Measurements from ENCODE around the gene NR3C1.

Gene NR3C1

DNA sequence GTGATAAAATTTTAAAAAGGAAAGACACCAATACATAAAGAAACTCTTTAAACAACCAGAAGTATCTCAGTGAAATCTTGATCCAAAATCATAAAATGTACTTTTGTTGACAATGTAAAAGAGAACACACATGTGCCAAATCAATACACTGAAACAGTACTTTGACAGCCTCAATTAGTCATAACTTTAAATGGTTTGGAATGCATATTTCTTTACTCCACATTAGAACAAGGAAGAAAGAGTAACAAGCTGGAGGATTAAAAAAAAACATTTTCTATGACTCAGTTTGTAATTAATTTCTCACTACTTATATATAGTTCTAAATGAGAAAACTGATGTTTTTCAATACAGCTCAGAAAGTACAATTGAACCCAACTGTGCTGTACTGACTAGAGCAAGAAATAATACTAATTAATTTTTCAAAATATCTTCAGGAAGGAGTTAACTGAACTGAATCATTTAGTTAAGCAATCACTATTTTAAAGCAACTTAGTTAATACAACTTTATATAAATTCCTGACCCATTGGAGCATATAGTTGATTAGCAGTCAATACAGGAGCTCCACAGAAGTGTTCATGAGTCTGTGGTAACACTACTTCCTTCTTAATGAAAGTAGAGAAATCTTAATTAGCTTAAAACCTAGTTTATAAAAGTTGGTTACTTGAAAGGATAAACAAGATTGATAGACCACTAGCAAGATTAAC lies 101.0 kb downstream of the NR3C1 start:
- no peak for DNase-seq

DNA sequence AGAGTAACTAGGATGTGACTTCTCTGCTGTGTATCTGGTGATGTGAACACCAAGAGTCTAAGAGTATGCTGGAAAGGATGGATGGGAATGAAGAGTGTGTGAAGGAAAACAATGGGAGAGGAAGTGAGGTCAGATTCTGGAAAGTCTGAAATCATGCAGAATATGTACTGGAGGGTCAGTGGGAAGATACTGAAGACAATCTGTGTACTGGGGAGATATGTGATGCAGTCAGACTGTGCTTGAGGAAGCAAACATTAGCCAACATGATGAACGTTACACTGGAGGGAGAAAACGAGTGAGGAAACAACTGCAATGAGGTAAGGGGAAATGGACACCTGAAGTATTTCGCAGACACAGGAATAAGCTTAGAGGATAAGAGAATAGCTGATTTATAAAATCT lies 105.7 kb downstream of the NR3C1 start:
- DNase-seq: no peak

DNA sequence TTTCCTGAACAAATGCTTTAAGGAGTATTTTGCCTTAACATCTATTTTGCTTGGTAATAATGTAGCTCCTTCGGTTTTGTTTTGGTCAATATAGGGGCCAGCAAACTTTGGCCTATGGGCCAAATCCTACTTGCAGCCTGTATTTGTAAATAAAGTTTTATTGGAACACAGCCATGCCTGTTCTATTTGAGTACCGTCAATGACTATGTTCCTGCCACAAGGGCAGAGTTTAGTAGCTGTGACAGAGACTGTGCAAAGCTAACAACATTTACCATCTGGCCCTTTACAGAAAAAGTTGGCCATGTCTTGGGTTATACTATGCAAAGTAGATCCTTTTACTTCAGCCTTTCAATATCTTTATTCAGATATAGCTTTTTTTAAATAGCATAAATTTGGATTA lies 113.4 kb downstream of the NR3C1 start:
- no peak for DNase-seq

DNA sequence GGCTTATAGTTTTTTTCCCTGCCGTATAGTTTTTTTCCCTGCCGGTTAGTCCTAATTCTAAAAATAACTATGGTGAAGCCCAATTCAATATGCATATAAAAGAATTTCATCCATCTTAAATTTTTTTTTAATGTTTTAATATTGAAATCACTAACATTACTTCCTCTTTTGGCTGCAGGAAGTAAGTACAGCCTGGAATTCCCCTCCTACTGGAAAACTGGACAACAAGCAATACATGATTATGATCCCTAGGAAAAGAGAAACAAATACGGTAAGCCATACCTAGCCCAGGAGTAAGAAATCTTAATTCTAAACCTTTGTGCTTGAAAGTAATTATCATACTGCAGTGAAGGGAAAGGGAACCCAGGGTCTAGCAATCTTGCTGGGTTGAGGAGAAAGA lies 119.0 kb downstream of the NR3C1 start:
- no peak for DNase-seq

DNA sequence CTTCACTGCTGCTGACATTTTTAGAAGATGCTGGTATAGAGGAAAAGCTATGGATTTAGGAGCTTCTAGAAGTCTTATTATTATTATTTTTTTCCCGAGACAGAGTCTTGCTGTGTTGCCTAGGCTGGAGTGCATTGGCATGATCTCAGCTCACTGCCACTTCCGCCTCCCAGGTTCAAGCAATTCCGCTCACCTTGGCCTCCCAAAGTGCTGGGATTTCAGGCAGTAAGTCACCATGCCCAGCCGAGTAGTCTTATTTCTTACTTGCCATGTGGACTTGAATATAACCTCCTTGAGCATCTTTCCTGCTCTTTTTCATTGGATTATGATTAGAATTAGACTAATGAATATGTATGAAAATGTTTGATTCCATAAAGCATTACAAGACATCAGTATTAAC lies 119.5 kb downstream of the NR3C1 start:
- no peak for DNase-seq

DNA sequence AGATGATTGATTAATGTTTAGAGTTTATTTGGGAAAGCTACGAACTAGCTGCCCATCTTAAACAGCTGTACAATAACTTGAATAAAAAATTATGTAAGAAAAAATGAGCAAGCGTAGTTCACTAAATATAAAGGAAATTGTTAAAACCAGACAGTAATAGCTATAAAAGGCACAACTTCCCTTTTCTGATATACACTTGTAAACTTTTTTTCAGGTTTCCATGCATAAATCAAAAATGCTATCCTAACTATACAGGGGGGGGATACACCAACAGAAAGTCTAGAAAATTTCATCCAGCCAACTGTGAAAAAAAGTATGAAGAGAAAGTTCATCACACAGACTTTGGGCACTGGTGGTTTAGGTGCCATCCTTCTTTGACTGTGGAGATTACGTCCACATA lies 122.3 kb downstream of the NR3C1 start:
- no peak for DNase-seq

DNA sequence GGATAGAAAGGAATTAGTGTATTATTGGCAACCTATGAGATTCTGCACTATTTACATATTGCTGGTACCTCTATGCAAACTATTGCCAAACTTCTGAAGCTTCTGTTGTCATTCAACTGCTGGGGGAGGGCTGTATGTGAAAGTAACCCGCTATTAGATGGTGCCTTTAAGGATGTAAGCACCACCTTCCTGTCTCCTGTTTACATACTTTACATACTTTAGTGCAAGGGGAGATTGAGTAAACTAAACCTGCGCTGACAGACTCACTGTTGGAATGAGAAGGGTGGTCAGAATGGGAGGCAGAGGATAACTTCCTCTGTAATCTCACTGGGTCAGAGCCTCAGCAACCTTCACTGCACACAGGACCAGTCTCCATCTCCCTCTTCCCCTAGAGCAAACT lies 123.8 kb downstream of the NR3C1 start:
- DNase-seq: no peak

DNA sequence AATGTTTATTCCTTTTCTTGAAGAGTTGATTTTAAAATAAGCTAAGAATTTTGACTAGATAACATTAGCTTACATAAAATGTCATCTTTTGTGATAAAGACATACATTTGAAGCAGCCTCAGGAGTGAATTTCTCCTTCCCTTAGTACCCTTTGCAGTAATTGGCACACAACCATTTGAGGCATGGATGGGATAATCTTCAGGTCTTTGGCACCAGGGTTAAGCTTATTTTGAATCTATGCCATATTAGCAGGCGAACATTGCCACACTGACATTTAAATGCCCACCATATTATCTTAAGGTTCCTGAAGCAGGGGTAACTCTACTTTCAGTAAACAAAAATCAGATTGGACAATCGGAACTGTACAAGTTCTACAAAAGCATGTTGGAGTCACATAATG lies 126.0 kb downstream of the NR3C1 start:
- DNase-seq: no peak

DNA sequence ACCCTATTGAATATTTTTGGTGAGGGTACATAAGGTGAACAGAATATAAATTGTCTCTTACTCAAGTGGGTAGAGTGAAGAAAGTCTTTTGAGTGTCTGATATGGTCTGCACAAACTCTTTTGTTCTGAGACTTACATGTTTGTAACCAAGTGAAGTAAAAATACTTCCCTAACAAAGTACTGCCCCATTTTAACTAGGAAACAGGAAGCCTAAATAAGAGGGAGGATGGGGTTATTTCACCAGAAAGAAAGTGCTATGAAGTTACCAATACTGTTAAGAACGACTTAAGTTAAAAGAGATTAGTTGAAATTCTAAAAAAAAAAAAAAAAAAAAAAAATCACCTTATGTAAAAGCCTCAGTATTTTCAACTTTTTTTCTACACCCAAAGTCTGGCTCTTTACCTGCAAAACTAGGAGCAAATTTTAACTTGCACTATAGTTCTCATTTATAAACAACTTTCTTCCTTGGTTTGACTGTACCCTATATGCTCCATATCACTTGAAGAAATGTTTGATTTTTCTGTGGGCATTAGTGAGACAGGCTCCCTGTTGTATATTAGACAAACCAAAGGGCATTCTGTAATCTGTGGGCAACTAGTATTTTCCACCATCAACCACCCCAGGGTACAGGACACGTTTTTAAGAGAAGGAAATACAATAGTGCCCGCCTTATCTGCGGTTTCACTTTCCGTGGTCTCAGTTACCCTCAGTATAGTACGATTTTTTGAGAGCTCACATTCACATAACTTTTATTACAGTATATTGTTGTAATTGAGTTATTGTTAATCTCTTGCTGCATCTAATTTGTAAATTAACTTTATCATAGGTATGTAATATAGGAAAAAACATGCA lies 127.7 kb downstream of the NR3C1 start:
- DNase-seq: no peak

DNA sequence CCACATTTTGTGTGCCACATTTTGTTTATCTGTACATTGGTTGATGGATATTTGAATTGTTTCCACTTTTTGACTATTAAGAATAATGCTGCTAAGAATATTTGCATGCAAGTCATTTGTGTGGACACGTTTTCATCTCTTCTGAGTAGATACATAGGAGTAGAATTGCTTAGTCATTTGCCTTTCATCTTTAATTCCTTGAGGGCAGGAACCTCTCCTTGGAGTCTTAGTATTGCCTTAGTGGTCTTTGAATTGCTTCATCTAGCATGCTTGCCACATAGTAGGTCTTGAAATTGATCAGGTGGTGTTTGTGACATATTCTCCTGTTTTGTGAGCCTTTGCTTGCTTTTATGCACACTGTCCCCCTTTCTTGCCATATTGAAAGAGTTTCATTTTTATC lies 128.5 kb downstream of the NR3C1 start:
- no peak for DNase-seq

DNA sequence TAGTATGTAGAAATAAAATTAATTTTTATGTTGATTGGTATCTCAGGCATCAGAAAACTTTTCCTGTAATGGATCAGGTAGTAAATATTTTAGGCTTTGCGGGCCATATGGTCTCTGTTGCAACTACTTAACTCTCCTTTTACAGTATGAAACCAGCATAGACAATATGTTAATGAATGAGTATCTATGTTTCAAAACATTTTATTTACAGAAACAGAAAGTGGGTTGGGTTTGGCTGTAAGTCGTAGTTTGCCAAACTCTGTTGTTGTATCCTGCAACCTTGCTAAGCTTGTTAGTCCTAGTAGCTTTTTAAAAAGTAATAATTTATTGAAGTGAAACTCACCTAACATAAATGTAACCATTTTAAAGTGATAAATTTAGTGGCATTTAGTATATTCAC lies 132.1 kb downstream of the NR3C1 start:
- no peak for DNase-seq

DNA sequence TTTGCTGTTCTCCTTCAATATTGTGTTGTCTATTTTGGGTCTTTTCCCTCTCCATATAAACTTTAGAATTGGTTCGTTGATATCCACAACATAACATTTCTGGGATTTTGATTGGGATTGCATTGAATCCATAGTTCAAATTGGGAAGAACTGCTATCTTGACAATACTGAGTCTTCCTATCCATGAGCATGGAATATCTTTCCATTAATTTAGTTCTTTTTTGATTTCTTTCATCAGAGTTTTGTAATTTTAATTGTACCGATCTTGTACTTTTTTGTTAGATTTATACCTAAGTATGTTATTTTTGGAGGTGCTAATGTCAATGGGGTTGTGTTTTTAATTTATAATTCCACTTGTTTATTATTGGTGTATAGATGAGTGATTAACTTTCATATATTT lies 135.1 kb downstream of the NR3C1 start:
- no peak for DNase-seq

DNA sequence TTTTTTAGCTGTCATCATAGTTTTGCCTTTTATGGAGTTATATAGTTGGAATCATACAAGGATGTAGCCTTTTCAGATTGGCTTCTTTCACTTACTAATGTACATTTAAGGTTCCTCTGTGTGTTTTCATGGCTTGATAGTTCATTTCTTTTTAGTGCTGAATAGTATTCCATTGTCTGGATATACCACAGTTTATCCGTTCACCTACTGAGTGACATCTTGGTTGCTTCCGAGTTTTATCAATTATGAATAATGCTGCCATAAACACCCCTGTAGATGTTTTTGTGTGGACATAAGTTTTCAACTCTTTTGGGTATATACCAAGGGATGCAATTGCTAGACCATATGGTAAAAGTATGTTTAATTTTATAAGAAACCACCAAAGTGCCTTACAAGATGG lies 136.3 kb downstream of the NR3C1 start:
- no peak for DNase-seq

DNA sequence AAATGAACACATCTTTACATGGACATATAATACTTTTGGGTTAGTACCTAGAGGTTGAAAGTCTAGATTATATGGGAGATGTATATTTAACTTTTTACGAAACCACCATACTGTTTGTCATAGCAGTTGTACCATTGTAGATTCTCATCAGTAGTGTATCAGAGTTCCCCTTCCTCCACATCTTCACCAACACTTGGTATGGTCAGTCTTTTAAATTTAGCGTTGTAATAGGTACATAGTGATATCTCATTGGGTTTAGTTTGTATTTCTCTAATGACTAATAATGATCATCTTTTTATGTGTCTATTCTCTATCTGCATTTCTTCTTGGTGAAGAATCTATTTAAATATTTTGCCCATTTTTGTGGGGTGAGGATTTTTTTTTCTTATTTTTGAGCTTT lies 137.5 kb downstream of the NR3C1 start:
- DNase-seq: no peak

DNA sequence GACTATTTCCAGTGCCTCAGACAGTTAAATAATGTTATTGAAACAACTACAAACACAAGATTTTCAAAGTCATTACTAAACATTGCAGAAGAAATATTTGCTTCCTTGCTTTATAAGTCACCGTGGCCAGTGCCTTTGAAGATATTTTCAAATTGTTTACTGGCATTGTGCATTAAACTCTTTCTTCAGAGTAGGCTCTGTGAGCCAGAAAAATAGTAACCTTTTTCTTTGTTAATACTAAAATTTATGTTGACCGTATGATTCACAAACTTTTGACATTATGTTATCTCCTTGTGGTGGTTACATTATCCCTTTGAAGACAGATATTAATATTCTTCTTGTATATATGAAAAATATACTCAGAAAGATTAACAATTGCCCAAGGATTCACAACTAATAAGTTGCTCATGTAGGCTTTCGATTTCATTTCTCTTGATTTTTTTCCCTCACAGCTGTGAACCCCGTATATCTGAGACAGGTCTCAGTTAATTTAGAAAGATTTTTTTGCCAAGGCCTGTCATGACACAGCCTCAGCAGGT lies 140.1 kb downstream of the NR3C1 start:
- no peak for DNase-seq

DNA sequence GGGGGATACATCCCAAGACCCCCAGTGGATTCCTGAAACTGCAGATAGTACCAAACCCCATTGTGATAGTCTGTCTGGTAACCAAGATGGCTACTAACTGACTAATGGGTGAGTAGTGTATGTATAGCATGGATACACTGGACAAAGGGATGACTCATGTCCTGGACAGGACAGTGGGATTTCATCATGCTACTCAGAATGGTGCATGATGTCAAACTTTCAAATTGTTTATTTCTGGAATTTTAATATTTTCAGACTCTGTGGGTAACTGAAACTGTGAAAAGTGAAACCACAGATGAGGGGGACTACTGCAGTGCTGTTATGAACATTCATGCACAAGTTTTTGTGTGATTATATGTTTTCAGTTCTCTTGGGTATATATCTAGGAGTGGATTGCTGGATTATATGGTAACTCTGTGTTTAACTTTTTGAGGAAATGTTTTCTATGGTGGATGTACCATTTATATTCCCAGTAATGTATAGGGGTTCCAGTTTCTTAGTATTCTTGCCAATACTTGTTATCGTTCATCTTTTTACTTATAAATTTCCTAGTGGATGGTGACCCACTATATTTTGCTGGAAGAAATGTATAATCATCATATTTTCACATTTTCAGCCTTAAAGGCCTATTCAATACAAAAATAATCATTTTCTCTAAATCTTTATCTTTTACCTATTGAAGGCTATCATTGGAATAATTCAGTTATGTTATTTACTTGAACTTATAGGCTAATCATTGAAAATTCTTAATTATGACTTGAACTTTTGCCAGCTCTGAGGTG lies 140.9 kb downstream of the NR3C1 start:
- DNase-seq: no peak

DNA sequence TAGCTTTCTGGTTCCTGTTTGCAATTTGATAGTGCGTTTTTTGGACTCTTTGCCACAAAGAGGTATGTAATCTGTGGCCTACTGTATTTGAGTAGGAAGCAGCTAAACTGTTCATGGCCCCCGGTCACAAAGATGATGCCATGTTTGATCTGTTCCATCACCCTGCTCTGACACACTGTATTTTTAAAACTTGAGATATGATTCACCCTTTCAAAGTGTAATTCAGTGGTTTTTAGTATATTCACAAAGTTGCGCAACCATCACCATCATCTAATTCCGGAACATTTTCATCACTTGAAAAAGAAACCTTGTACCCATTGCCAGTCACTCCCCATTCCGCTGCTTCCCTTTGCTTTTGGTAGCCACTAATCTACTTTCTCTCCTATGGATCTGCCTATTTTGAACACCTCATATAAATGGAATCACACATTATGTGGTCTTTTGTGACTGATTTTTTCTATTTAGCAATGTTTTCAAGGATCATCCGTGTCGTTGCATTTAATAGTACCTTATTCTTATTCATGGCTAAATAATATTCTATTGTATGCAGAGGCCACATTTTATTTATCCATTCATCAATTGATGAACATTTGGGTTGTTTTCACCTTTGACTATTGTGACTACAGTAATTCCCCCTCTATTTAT lies 141.6 kb downstream of the NR3C1 start:
- no peak for DNase-seq

DNA sequence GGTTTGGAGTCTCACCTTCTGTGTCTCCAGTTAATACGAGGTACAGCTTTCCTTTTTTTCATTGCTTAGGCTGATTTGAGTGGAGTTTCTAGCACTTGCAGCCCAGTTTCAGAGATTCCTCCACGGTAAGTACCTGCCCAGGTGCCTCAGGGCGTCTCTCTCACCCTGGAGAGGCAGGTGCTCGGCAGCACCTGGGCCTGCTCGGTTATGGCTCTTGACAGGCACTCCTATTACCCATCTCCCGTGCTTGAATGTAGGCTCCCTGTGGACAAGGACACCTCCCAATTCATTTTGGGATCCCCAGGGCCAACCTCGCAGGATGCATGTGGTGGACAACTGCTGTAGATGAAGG lies 144.3 kb downstream of the NR3C1 start:
- no peak for DNase-seq

DNA sequence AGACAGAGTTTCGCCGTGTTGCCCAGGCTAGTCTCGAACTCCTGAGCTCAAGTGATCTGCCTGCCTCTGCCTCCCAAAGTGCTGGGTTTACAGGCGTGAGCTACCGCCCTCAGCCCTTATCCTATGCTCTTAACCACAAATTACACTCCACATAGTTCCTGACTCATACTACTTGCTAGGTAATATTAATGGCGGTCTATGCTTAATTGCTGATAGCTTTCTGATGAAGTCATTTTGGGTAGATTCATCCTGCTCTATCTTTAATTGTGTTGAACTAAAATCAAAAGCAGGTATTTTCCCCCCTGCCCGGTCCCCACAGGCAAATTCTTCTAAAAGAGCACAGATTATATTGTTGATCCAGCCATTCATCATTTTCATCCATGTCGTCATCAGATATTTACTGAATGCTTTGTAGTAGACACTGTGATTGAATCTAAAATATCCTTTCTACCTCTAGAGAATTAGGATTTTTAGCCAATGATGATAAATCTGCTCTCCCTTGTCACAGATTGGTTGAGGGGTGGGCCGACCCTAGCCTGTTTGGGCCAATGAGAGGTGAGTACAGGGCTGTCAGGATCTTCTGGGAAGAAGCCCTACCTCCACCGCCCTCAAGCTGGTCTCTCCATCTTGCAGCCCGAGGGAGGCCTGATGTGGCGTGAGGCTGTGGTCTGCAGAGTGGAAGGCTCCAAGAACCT lies 144.8 kb downstream of the NR3C1 start:
- DNase-seq: no peak

DNA sequence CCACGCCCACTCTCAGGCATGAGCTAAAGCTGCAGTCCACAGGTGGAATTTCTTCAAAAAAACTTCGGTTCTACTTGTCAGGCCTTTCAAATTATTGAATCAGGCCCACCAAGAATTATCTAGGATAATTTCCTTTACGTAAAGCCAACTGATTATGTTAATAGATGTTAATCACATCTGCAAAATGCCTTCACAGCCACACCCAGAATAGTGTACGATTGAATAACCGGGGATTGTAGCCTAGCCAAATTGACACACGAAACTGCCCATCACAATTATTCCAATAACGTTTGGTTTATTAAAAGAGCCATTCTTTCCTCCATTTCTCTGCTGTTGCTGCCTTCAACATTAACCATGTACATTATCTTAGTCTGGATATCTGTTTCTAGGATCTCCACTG lies 148.7 kb downstream of the NR3C1 start:
- no peak for DNase-seq

DNA sequence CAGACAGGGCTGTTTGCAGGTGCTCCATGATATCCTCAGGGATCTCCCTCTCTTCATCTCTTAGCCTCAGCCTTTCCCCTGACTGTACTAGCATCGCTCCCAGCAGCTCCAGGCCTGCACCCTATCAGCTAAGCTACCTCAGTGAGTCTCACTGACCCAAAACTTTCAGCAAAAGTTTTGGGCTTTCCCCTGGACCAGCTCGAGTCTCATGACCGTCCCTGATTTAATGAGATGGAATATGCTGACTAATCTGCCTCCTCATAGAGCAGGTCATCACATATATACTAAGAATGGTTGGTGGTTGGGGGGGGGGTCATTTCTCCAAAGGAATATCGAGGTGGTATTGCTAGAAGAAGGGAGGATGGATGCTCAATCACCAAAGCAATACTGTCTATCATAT lies 151.5 kb downstream of the NR3C1 start:
- no peak for DNase-seq

DNA sequence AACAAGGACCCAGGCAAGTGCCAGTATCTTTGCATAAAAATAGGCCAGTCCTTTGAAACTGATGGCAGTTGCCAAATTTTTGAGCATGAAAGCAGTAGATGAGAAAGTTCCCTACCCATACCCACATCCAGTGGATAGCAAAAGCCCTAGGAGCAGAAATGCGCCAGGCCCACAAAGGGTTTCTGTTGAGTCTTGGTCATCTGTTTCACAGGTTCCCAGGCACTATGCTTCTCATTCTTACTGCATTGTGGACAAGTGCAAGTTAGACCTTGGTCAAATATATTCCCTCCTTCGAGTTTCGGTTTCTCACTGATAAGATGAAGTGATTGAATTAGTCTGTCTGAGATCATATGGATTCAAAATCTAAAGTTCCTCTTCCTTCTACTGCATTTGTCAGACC lies 152.3 kb downstream of the NR3C1 start:
- no peak for DNase-seq

DNA sequence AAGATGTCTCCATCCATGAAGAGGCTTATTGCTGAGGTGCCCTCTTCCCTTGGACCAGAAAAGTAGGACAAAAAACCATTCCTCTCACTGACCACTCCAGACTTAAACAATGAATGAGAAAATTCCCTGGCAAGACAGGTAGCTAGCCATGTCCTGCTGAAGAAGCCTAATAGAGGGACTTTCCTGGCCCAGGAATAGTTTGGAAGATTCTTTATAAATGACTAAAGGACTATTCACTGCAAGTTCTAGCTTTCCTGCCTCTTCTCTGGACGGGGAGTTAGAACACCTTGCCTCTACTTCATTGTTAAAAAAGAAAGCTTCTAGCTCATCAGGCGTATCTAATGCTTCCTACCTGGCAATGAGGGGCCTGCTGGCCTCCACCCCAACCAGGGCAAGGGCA lies 153.6 kb downstream of the NR3C1 start:
- no peak for DNase-seq

Measured in NCI-H2107 (cell line).